GM12892 (cell line): ENCODE results near the gene PKP3.

Source experiments
- DNase-seq: peaks from one replicate; pipeline ENCODE4 v3.0.0; 2011; ENCODE audit not compliant: insufficient read length
- FAIRE-seq: peaks from 2 replicates; lab custom pipeline; 2011; peaks lifted over from hg19 to GRCh38; lab: Jason Lieb, UNC
- POLR2A ChIP-seq: IDR thresholded peaks from 2 replicates; pipeline ENCODE4 v1.6.1; 2011; ENCODE audit warnings: low read depth, low read length, control low read depth
- POLR2AphosphoS5 ChIP-seq: IDR thresholded peaks from 2 replicates; pipeline ENCODE4 v1.6.1; 2011; ENCODE audit warnings: low read depth, low read length, control low read depth
- TAF1 ChIP-seq: IDR thresholded peaks from 2 replicates; pipeline ENCODE4 v1.6.1; 2011; ENCODE audit warnings: low read depth, mild to moderate bottlenecking, control low read depth, low read length, borderline replicate concordance

Gene PKP3

DNA sequence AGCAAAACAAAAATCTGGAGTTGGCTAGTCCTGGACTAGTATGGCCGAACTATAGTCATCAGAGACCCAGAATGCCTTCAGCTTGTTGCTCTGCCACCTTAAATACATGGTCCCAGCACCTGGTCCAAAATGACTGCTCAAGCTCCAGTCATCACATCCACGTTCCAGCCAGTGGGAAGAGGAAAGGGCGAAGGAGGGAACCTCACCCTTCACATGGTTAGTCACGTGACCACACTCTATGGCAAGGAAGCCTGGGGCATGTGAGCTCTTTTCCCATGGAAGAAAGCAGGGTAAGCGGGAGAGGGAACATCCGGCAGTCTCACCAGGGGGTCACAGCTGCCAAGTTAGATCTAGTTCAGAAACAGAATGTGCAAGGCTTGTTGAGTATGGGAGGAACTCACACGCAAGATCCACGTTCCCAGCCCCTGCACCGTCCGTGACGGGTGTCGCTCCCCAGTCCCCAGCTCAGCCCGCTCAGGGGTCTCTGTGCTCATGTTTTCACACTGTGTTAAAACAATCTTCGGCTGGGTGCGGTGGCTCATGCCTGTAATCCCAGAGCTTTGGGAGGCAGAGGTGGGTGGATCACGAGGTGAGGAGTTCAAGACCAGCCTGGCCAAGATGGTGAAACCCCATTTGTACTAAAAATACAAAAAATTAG is 49.7 kb downstream of the PKP3 start:
- TF ChIP-seq POLR2A = no peak
- no peak for TF ChIP-seq POLR2AphosphoS5
- no peak for TF ChIP-seq TAF1
- DNase-seq = no peak
- no peak for FAIRE-seq

DNA sequence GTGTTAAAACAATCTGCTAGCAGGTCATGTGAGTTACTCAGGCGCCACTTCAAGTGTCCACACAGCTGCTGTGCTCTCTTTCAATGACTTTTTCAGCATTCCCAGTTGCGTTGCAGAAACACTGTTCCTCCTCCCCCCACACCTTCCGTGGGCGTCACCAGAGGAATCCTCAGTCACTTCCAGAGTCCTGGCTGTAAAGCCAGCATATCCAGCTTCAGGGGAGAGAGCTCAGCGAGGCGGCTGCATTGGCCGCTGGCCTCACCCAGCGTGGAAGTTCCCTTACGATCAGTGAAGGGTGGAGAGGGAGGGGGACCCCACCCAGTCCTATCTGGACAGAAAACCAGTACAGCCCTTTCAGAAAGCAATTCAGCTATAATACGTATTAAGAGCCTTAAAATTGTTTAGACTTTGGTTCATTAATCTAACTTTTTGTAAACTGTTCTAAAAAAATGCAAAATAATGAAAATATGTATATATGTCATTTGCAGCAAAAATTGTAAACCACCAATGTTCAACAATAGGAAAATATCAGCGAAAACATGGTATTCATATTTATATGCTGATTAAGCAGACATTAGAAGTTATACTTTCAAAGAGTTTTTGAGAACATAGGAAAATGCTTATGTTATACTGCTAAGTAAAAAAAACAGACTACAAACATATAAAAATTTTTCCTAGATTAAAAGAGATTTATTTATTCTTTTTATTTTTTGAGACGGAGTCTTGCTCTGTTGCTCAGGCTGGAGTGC is 50.6 kb downstream of the PKP3 start:
- no peak for TF ChIP-seq POLR2A
- no peak for TF ChIP-seq POLR2AphosphoS5
- no peak for TF ChIP-seq TAF1
- FAIRE-seq = peak; percentile 65

DNA sequence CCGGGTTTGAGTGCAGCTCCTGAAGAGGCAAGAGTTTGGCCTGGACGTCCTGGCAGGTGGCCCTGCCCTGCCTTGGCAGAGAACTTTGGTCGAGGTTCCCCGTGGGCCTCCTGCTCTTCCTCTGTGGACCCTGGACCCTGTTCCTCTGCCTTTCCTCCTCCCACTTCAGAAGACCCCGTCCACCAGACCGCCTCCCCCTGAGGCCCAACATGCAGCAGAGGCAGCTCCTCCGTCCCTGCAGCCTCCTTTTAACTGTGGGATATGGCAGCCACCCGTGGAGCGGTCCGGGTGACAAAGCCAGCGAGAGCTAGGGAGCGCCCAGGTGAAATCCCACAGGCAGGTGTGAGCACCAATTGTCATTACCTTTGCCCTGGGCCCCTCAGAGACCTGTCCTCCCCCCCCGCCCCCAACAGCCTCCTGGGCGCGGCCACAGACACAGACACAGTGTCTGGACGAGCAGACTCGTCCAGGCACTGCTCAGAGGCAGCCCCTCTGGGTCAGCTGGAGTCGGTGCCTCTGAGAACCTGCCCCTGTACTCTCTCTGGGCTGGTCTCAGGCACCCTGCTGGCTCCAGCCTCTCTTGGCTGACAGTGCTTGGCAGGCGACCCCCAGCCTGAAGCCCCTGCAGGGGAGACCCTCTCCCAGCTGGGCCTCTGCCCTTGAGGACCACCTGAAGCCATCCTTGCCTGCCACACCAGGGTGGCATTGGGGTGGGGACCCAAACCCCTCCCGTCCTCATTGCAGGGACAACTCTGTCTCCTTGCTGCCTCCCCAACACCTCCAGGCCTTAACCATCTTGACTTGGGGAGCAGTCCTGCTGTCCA is 52.0 kb downstream of the PKP3 start:
- FAIRE-seq (no peak), DNase-seq (no peak)
- TF ChIP-seq POLR2AphosphoS5 (no peak), TAF1 (no peak), POLR2A (no peak)

More for the DNA sequence above, 50.6 kb downstream of the PKP3 start:
- no peak for DNase-seq

DNA sequence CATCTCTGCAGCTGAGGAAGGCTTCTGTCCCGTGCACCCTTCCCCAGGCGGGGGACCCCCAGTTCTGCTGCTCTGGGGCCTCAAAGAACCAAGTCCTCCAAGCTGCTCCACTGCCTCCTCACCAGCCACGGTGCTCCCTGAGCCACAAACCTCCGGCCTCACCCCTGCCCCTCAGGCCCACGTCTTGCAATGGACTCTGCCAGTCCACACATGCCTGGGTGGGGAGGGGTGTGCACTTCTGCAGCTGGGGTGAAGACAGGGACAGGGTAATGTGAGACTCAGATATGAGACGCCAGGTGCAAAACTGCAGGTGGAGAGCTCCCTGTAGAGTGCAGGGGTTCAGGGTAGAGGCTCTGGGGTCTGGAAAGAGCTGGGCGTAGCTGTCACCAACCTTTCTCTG is 52.9 kb downstream of the PKP3 start:
- FAIRE-seq = no peak
- no peak for DNase-seq
- no peak for TF ChIP-seq POLR2A
- TF ChIP-seq POLR2AphosphoS5 = no peak
- TF ChIP-seq TAF1 = no peak

DNA sequence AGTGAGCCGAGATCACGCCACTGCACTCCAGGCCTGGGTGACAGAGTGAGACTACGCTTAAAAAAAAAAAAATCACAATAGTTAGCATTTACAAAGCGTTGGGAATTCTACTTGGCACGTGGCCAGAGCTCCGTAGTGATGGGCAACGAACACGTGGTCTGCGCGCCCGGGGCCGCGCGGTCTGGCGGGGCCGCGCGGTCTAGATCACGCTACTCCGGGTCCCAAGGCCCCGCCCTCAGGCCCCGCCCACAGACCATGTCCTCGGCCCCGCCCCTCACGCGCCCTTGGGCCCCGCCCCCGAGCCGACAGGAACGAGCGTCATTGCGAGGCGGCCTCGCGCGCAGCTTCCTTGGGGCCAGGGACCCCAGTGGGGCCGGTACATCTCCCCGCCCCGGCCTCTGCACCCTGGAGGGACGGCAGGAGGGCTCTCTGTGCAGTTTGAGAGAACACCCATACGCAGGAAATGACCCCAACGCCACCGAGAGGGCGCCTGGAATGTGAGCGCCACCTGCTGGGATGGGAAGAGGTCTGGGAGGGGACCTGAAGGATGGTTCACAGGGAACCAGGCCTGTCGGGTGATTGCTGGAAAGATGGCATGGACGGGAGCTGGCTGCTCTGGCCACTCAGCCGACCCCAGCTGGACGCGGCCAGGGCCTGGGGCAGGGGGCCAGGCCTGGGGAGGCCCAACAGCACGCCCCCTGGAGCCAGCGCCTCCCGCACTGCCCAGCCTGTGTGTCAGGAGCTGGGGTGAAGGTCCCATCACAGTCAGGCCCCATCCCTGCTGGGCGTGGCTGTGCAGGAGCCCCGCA is 54.1 kb downstream of the PKP3 start:
- peak; percentile 60 for TF ChIP-seq POLR2AphosphoS5
- no peak for TF ChIP-seq TAF1
- peak; percentile 76 for TF ChIP-seq POLR2A

DNA sequence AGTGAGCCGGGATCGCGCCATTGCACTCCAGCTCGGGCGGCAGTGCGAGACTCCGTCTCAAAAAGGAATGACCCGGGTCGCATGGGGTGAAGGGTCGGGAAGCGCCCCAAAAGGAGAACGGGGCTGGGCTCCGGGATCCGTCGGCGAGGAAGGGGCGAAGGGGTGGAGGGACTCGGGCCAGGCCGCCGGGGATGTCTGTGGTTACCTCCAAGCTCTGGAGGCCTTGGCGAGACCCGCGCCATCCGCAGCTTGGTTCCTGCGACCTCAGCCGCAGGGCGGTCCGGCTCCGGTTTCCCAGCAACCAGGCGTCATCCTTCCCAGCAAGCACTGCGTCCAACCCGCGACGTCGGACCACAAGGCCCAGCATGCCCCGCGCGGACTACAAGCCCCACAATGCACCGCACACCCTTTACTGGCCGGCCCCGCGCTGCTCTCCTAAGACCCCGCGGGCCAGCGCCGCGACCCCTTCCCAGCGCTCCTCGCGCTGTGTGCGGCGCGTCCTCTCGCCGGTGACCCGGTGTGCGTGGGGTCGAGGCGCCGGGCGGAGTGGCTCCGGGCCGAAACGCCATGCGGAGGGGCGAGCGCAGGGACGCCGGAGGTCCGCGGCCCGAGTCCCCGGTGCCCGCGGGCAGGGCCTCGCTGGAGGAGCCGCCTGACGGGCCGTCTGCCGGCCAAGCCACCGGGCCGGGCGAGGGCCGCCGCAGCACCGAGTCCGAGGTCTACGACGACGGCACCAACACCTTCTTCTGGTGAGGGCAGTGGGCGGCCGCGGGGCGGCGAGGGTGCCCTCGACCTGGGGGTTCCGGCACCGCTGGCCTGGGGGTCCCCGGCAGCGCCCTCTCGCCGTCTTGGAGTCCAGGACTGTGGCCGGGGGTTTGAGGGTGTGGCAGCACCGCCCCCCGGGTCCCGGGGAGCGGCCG is 56.1 kb downstream of the PKP3 start, which contains the start of gene PTDSS2:
Gene PTDSS2, plus strand, starts transcription at position 391 of the 920 bp plus-strand sequence. Its CDS starts 177 bp downstream, at position 568.
- peak; percentile 91 for DNase-seq
- 0 out of 2 replicates have a peak, but pooled peaks have one; percentile 23 for TF ChIP-seq TAF1
- no peak; the same call in 1 of the 2 replicates for TF ChIP-seq POLR2AphosphoS5
- peak; percentile 70; the same call in 1 of the 2 replicates for TF ChIP-seq POLR2A
- peak; percentile 100 for FAIRE-seq

More for the DNA sequence above, 54.1 kb downstream of the PKP3 start:
- FAIRE-seq (peak; percentile 98), DNase-seq (peak; percentile 91)

DNA sequence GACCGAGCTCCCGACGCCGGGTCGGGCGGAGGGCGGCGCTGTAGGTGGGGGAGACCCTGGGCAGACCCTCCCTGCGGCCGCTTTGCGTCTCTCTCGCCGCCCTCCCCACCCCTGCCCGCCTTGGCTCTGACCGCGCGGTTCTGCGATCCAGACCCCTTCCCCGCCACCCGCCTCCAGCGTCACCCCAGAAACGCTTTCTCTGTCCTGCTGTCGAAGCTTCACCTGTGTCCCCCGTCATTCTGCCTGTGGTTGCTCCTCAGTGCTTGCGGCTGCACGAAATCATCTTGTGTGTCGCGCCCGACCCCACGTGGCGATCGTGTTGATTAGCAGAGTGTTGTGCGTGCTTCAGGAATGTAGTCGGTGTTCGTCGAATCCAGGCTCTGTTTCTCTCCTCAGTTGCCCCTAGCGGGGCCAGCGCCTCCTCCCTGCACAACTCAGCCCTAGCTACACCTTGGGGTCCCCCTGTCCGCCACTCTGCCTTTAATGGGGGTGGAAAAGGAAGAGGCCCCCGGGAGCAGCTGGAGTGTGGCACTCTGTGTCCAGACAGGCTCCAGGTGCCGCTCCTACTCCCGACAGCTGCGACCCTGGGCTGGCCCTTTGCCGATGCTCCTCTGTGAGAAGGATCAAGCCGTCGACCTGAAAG is 56.9 kb downstream of the PKP3 start:
- FAIRE-seq (no peak), DNase-seq (peak; percentile 63)
- TF ChIP-seq TAF1 (no peak), POLR2AphosphoS5 (no peak), POLR2A (no peak)

DNA sequence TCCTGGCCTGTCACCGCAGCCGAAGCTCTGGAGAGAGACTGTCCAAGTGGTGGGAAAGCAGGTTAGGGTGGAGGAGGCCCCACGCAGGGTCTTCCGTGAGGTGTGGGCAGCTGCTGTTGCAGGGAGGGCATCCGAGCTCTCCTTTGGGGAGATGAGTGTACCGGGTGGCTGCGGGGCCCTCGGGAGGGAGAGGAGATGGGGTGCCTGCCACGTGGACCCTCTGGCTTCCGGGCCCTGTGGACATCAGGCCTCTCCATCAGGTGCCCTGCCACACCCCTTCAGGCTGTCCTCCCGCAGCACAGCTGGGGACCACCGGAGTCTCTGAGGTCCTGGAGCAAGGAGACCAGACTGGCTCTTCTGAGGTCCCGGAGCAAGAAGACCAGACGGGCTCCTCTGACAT is 57.7 kb downstream of the PKP3 start:
- TF ChIP-seq TAF1 = no peak
- TF ChIP-seq POLR2A = no peak
- no peak for TF ChIP-seq POLR2AphosphoS5
- DNase-seq (no peak), FAIRE-seq (no peak)

DNA sequence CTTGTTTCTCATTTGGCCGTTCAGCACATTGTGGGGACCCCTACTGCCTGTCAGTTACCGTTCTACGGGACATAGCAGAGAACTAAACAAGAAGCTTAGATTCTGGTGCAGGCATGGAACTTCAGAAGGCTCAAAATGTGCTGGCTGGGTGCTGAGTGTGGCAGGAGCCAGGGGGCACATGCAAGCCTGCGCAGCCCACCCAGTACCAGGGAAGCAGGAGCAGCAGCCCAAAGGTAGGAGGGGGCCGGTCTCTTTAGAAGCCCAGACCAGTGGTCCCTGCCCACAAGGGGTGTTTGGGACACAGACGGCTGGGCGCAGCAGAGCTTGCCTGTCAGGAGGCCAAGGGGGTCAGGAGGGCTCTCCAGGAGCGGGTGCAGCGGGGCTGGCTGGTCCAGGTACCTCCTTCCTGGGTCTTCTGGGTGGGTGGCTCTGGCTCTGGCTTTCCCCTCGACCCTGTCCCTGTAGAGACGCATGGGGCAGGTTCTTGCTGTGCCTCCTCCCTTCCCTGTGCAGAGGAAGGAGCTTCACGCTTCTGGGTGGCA is 58.3 kb downstream of the PKP3 start:
- no peak for DNase-seq
- FAIRE-seq = no peak
- no peak for TF ChIP-seq TAF1
- no peak for TF ChIP-seq POLR2A
- TF ChIP-seq POLR2AphosphoS5 = no peak
